Neuronal stem cell (in vitro differentiated cells): ENCODE results near the gene NOP14.

Experiments
- DNase-seq: peaks from one replicate; pipeline ENCODE4 v3.0.0-alpha.2; 2013; ENCODE audit warnings: low spot score
- H2AFZ ChIP-seq: one replicate; pipeline ENCODE4 v1.6.1; 2013; ENCODE audit warnings: mild to moderate bottlenecking, low read length, inconsistent platforms
- H2AK5ac ChIP-seq: 2 replicates; pipeline ENCODE4 v1.6.1; 2013; ENCODE audit warnings: low read depth, mild to moderate bottlenecking, inconsistent platforms, low read length, moderate library complexity, mixed read lengths
- H2BK120ac ChIP-seq: 2 replicates; pipeline ENCODE4 v1.6.1; 2013; ENCODE audit warnings: low read depth, mild to moderate bottlenecking, inconsistent platforms, low read length, moderate library complexity, mixed read lengths
- H2BK12ac ChIP-seq: one replicate; pipeline ENCODE4 v1.6.1; 2013; ENCODE audit warnings: low read length, inconsistent platforms
- H2BK15ac ChIP-seq: 2 replicates; pipeline ENCODE4 v1.6.1; 2013; ENCODE audit warnings: mild to moderate bottlenecking, low read length, inconsistent platforms, mixed read lengths
- H2BK5ac ChIP-seq: one replicate; pipeline ENCODE4 v1.6.1; 2013; ENCODE audit warnings: inconsistent platforms, mild to moderate bottlenecking, low read length, moderate library complexity
- H3K14ac ChIP-seq: one replicate; pipeline ENCODE4 v1.6.1; 2013; ENCODE audit warnings: low read length, inconsistent platforms
- H3K18ac ChIP-seq: 2 replicates; pipeline ENCODE4 v1.6.1; 2013; ENCODE audit warnings: low read length, inconsistent platforms
- H3K23ac ChIP-seq: 2 replicates; pipeline ENCODE4 v1.6.1; 2013; ENCODE audit warnings: low read depth, mild to moderate bottlenecking, mixed read lengths, low read length, inconsistent platforms; ENCODE audit not compliant: poor library complexity
- H3K27ac ChIP-seq: replicated peaks from 3 replicates; pipeline ENCODE4 v1.5.1; 2013; ENCODE audit warnings: low read length, inconsistent platforms
- H3K27me3 ChIP-seq, 3 experiments: 2 replicates each; pipeline ENCODE4 v1.6.1; 2013; ENCODE audit warnings: low read length in 3 of 3, mild to moderate bottlenecking in 2 of 3, inconsistent platforms in 1 of 3, low read depth in 1 of 3, mixed read lengths in 1 of 3, moderate library complexity in 1 of 3; ENCODE audit not compliant: control insufficient read depth in 3 of 3, insufficient read depth in 3 of 3
- H3K36me3 ChIP-seq, 2 donors: replicated peaks in 1 of 2; 2 replicates each; pipeline ENCODE4 v1.6.1; 2013; ENCODE audit warnings: low read length in 2 of 2; ENCODE audit not compliant: control insufficient read depth in 2 of 2, insufficient read depth in 2 of 2
- H3K4ac ChIP-seq: 2 replicates; pipeline ENCODE4 v1.6.1; 2013; ENCODE audit warnings: inconsistent platforms, mild to moderate bottlenecking, low read length, moderate library complexity
- H3K4me1 ChIP-seq, 2 donors: 1 replicate in 1 of 2; 2 replicates in 1 of 2; pipeline ENCODE4 v1.6.1; 2013; ENCODE audit warnings: low read length in 2 of 2, low read depth in 1 of 2; ENCODE audit not compliant: control insufficient read depth in 2 of 2, insufficient read depth in 1 of 2
- H3K4me2 ChIP-seq: one replicate; pipeline ENCODE4 v1.6.1; 2013; ENCODE audit warnings: mild to moderate bottlenecking, low read length, inconsistent platforms; ENCODE audit not compliant: insufficient read depth, poor library complexity, severe bottlenecking
- H3K4me3 ChIP-seq, 2 donors: 2 replicates each; pipeline ENCODE4 v1.5.1; 2013; ENCODE audit warnings: low read length in 2 of 2, mild to moderate bottlenecking in 2 of 2, inconsistent platforms in 1 of 2, moderate library complexity in 1 of 2
- H3K79me1 ChIP-seq: one replicate; pipeline ENCODE4 v1.6.1; 2013; ENCODE audit warnings: low read depth, mild to moderate bottlenecking, inconsistent platforms, low read length, moderate library complexity
- H3K9ac ChIP-seq: one replicate; pipeline ENCODE4 v1.6.1; 2013; ENCODE audit warnings: mild to moderate bottlenecking, low read depth, low read length, inconsistent platforms; ENCODE audit not compliant: poor library complexity
- H3K9me3 ChIP-seq, 2 donors: replicated peaks in 1 of 2; 2 replicates each; pipeline versions ENCODE3 to v1.6.1; 2013; ENCODE audit warnings: low read length in 2 of 2, mild to moderate bottlenecking in 2 of 2, inconsistent platforms in 1 of 2, low read depth in 1 of 2, mixed read lengths in 1 of 2, moderate library complexity in 1 of 2; ENCODE audit not compliant: control insufficient read depth in 2 of 2, insufficient read depth in 1 of 2
- H4K8ac ChIP-seq: one replicate; pipeline ENCODE4 v1.6.1; 2013; ENCODE audit warnings: low read depth, mild to moderate bottlenecking, inconsistent platforms, low read length, moderate library complexity
- H4K91ac ChIP-seq: one replicate; pipeline ENCODE4 v1.6.1; 2013; ENCODE audit warnings: low read length, low read depth, mild to moderate bottlenecking, inconsistent platforms; ENCODE audit not compliant: poor library complexity
- WGBS, 2 donors: extraction: QIAGEN DNeasy Blood & Tissue Kit; methylation state at CpG; one replicate each; pipeline ENCODE4 v1.1.7; 2013; ENCODE audit warnings: missing lambda C conversion rate in 2 of 2, mixed read lengths in 1 of 2; ENCODE audit not compliant: insufficient read length in 2 of 2, insufficient replicate concordance in 1 of 2; ENCODE audit errors: extremely low coverage in 2 of 2; 5-methylcytosine and 5-hydroxymethylcytosine counted together

NOP14 gene

GRCh38 chr4:2927016-2927695, 36.0 kb downstream of the NOP14 start:
- peaks cover 8 to 9% of the 10 kb centered on the region in 2 donors for H3K4me1 ChIP-seq
- peak overlapping the region; percentile 9 for H3K9ac ChIP-seq
- H3K4me2 ChIP-seq, result no peak overlapping the region
- H2BK5ac ChIP-seq, result no peak overlapping the region
- H3K23ac ChIP-seq, result peak overlapping the region; percentile 27
- H3K27ac ChIP-seq, result no peak overlapping the region
- H3K27me3 ChIP-seq, result no peaks in the 10 kb centered on the region
- H3K14ac ChIP-seq, result no peak overlapping the region
- H3K4ac ChIP-seq, result no peak overlapping the region
- peak overlapping the region; percentile 36 for H2BK120ac ChIP-seq
- H2BK15ac ChIP-seq, result no peak overlapping the region
- no peak overlapping the region for H2AFZ ChIP-seq
- no peak overlapping the region for H2BK12ac ChIP-seq
- H3K9me3 ChIP-seq, result peaks cover 0 to 1% of the 10 kb centered on the region in 2 donors
- peaks cover 9% of the 10 kb centered on the region for H3K79me1 ChIP-seq
- peaks cover 51 to 93% of the 10 kb centered on the region in 2 donors for H3K36me3 ChIP-seq
- no peak overlapping the region for H4K8ac ChIP-seq
- WGBS, 2 donors, result no CpG with 5 or more reads among the region's 18 CpGs
- DNase-seq, result no peak
- no peak overlapping the region for H4K91ac ChIP-seq
- H3K4me3 ChIP-seq, result no peak overlapping the region
- H3K18ac ChIP-seq, result no peak overlapping the region
- H2AK5ac ChIP-seq, result no peak overlapping the region

DNA sequence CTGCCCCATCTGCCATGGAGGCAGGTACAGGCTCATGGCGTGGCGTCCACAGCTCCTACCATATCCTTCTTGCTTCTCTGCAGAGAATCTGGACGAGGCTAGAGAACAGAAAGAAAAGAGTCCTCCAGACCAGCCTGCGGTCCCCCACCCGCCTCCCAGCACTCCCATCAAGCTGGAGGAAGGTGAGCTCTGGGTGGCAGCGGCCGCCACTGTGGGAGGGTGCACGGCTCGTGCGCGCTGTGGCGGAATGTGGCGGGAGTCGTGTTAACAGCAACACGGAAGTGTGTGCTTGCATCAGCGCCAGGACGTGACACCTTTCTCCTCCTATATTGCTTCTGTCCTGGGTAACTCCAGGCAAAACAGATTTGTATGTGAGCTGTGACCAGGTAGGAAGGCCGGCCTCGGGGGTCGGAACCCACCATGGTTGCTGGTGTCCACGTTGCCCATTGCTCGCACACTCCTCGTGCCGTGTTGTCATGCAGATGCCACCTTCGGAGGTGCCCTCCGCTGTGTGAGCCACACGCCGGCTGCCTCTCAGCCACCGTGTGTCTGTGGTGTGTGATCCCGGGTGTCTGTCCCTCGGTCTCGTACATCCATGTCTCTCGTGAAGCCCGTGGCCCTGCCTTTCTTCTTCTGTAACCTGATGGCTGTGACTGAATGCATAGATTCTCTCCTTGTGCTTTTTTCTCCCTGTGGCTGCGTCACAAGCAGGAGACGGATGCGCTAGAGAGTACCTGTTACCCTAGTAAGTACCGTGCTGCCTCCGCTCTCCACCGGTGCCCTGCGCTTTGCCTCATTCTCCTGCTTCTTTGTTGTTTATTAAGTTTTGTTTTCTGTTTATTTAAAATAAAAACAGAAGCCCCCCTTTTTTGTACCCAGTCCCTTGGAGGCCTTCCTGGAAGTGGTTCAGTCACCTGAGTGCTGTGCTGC, 37.0 kb downstream of the NOP14 start:
- peaks cover 8 to 9% of the 10 kb centered on the region in 2 donors for H3K4me1 ChIP-seq
- H3K79me1 ChIP-seq, result peaks cover 9% of the 10 kb centered on the region
- no peak overlapping the region for H4K8ac ChIP-seq
- H3K4me2 ChIP-seq, result no peak overlapping the region
- no peak overlapping the region for H2BK120ac ChIP-seq
- no peaks in the 10 kb centered on the region for H3K27me3 ChIP-seq
- H3K14ac ChIP-seq, result no peak overlapping the region
- no peak overlapping the region for H3K4me3 ChIP-seq
- no peak overlapping the region for H2BK12ac ChIP-seq
- no peak overlapping the region for H2BK5ac ChIP-seq
- no peak overlapping the region for H2BK15ac ChIP-seq
- no peak overlapping the region for H4K91ac ChIP-seq
- H3K27ac ChIP-seq, result no peak overlapping the region
- no peak overlapping the region for H3K4ac ChIP-seq
- H2AK5ac ChIP-seq, result no peak overlapping the region
- no peak for DNase-seq
- H3K9ac ChIP-seq, result no peak overlapping the region
- H2AFZ ChIP-seq, result no peak overlapping the region
- H3K18ac ChIP-seq, result no peak overlapping the region
- H3K23ac ChIP-seq, result peak overlapping the region; percentile 80
- WGBS, 2 donors, result no CpG with 5 or more reads among the region's 41 CpGs
- peaks cover 0 to 1% of the 10 kb centered on the region in 2 donors for H3K9me3 ChIP-seq
- H3K36me3 ChIP-seq, result peaks cover 45 to 90% of the 10 kb centered on the region in 2 donors

- Histone ChIP-seq H2BK15ac (no peak overlapping the region), H4K8ac (no peak overlapping the region), H2BK12ac (no peak overlapping the region), H4K91ac (no peak overlapping the region), H3K9me3 (peaks cover under 1 to 1% of the 10 kb centered on the region in 2 donors), H3K9ac (no peak overlapping the region), H3K27me3 (no peaks in the 10 kb centered on the region), H3K23ac (no peak overlapping the region), H3K14ac (no peak overlapping the region), H2AFZ (no peak overlapping the region), H3K36me3 (peaks cover 41 to 83% of the 10 kb centered on the region in 2 donors), H3K27ac (no peak overlapping the region), H3K79me1 (peaks cover 9% of the 10 kb centered on the region), H2AK5ac (no peak overlapping the region), H3K4me2 (no peak overlapping the region), H3K18ac (no peak overlapping the region), H3K4me1 (peaks cover 8 to 9% of the 10 kb centered on the region in 2 donors), H2BK5ac (no peak overlapping the region), H3K4me3 (no peak overlapping the region), H2BK120ac (no peak overlapping the region), H3K4ac (no peak overlapping the region)
- no CpG with 5 or more reads among the region's 5 CpGs for WGBS, 2 donors
- DNase-seq, result no peak
Observed at GRCh38 chr4:2925496-2925895, 37.7 kb downstream of the NOP14 start.

GRCh38 chr4:2924765-2925301, 38.4 kb downstream of the NOP14 start:
- no peaks in the 10 kb centered on the region for H3K27me3 ChIP-seq
- no peak overlapping the region for H2AFZ ChIP-seq
- no peak overlapping the region for H3K4ac ChIP-seq
- peaks cover 9% of the 10 kb centered on the region for H3K79me1 ChIP-seq
- no peak overlapping the region for H2BK15ac ChIP-seq
- no peak overlapping the region for H3K14ac ChIP-seq
- no peak overlapping the region for H2AK5ac ChIP-seq
- no peak overlapping the region for H4K8ac ChIP-seq
- no peak overlapping the region for H2BK120ac ChIP-seq
- H4K91ac ChIP-seq, result no peak overlapping the region
- peaks cover 1 to 7% of the 10 kb centered on the region in 2 donors for H3K9me3 ChIP-seq
- H3K9ac ChIP-seq, result no peak overlapping the region
- H2BK12ac ChIP-seq, result no peak overlapping the region
- peak overlapping the region in 1 of 2 donors; percentile 21 for H3K4me3 ChIP-seq
- peaks cover 8 to 9% of the 10 kb centered on the region in 2 donors for H3K4me1 ChIP-seq
- H3K4me2 ChIP-seq, result no peak overlapping the region
- no peak overlapping the region for H3K23ac ChIP-seq
- no peak for DNase-seq
- no peak overlapping the region for H2BK5ac ChIP-seq
- H3K36me3 ChIP-seq, result peaks cover 36 to 78% of the 10 kb centered on the region in 2 donors
- WGBS, 2 donors, result no CpG with 5 or more reads among the region's 7 CpGs
- no peak overlapping the region for H3K27ac ChIP-seq
- H3K18ac ChIP-seq, result no peak overlapping the region
